KMS-11 (cell line): Measurements from ENCODE around the gene PIM1.
"Not testable (repeated sequence)": the region's sequence is repeated elsewhere in the genome, so short reads cannot be mapped to it uniquely, and the experiment has no call there.

ENCODE experiments used
- H2AFZ ChIP-seq: fragments of 200-600 bp; sonication (generic); 2 replicates; pipeline ENCODE4 v1.6.1; 2016; ENCODE audit warnings: antibody characterized with exemption, mixed run types, low read depth
- H3K27ac ChIP-seq: fragments of 200-600 bp; sonication (generic); 2 replicates; pipeline ENCODE4 v1.6.1; 2016; ENCODE audit warnings: mild to moderate bottlenecking, mixed run types
- H3K27me3 ChIP-seq: fragments of 200-600 bp; sonication (generic); 2 replicates; pipeline ENCODE4 v1.6.1; 2017; ENCODE audit warnings: mild to moderate bottlenecking, low read depth, mixed run types, moderate library complexity; ENCODE audit not compliant: insufficient read depth
- H3K36me3 ChIP-seq: fragments of 200-600 bp; sonication (generic); 2 replicates; pipeline ENCODE4 v1.6.1; 2017; ENCODE audit warnings: mild to moderate bottlenecking, mixed run types; ENCODE audit not compliant: insufficient read depth
- H3K4me1 ChIP-seq: fragments of 200-600 bp; sonication (generic); 2 replicates; pipeline ENCODE4 v1.6.1; 2016; ENCODE audit warnings: mild to moderate bottlenecking, low read depth, mixed run types; ENCODE audit not compliant: poor library complexity, severe bottlenecking
- H3K4me2 ChIP-seq: fragments of 200-600 bp; sonication (generic); 2 replicates; pipeline ENCODE4 v1.7.0; 2016; ENCODE audit warnings: mild to moderate bottlenecking, mixed run types
- H3K4me3 ChIP-seq: fragments of 200-600 bp; sonication (generic); IDR thresholded peaks from 2 replicates; pipeline ENCODE4 v1.6.1; 2017; ENCODE audit warnings: low read depth, low read length, mixed read lengths; ENCODE audit not compliant: insufficient read depth
- H3K79me2 ChIP-seq: fragments of 200-600 bp; sonication (generic); 2 replicates; pipeline ENCODE4 v1.6.1; 2016; ENCODE audit warnings: low read depth, mixed run types; ENCODE audit not compliant: insufficient read depth
- H3K9ac ChIP-seq: fragments of 200-600 bp; sonication (generic); 2 replicates; pipeline ENCODE4 v1.6.1; 2016; ENCODE audit warnings: mild to moderate bottlenecking, mixed run types
- H4K20me1 ChIP-seq: fragments of 200-600 bp; sonication (generic); 2 replicates; pipeline ENCODE4 v1.6.1; 2016; ENCODE audit warnings: mild to moderate bottlenecking, mixed run types; ENCODE audit not compliant: insufficient read depth
- TF ChIP-seq, protein P1 (sequence below): fragments of 200-600 bp; sonication (generic); conservative IDR thresholded peaks from 2 replicates; pipeline ENCODE4 v1.6.1; 2017; ENCODE audit warnings: low read depth, mild to moderate bottlenecking, antibody characterized with exemption, low read length, moderate library complexity, mixed read lengths

The PIM1 gene

DNA sequence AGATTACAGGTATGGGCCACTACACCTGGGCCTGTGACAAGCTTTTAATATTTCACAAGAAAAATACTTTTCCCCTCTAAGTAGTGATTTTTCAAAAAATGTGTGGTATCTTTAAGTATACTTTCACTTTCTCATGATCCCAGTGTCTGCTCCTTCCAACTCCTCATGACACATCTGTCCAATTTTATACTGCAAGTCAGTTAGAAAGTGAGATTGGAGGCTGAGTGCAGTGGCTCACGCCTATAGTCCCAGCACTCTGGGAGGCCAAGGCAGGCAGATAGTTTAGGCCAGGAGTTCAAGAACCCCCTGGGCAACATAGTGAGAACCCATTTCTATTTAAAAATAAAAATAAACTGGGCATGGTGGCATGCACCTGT is 20.2 kb downstream of the PIM1 start:
- TF ChIP-seq, protein P1, sequence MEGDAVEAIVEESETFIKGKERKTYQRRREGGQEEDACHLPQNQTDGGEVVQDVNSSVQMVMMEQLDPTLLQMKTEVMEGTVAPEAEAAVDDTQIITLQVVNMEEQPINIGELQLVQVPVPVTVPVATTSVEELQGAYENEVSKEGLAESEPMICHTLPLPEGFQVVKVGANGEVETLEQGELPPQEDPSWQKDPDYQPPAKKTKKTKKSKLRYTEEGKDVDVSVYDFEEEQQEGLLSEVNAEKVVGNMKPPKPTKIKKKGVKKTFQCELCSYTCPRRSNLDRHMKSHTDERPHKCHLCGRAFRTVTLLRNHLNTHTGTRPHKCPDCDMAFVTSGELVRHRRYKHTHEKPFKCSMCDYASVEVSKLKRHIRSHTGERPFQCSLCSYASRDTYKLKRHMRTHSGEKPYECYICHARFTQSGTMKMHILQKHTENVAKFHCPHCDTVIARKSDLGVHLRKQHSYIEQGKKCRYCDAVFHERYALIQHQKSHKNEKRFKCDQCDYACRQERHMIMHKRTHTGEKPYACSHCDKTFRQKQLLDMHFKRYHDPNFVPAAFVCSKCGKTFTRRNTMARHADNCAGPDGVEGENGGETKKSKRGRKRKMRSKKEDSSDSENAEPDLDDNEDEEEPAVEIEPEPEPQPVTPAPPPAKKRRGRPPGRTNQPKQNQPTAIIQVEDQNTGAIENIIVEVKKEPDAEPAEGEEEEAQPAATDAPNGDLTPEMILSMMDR: no peak
- no peaks in the 10 kb centered on the region for H4K20me1 ChIP-seq
- H3K36me3 ChIP-seq: no peaks in the 10 kb centered on the region
- H3K79me2 ChIP-seq: no peaks in the 10 kb centered on the region
- H3K4me2 ChIP-seq: no peak overlapping the region
- no peak overlapping the region for H3K9ac ChIP-seq
- no peak overlapping the region for H2AFZ ChIP-seq
- H3K4me3 ChIP-seq: no peak overlapping the region
- H3K27me3 ChIP-seq: no peaks in the 10 kb centered on the region
- no peaks in the 10 kb centered on the region for H3K4me1 ChIP-seq
- H3K27ac ChIP-seq: no peak overlapping the region

DNA sequence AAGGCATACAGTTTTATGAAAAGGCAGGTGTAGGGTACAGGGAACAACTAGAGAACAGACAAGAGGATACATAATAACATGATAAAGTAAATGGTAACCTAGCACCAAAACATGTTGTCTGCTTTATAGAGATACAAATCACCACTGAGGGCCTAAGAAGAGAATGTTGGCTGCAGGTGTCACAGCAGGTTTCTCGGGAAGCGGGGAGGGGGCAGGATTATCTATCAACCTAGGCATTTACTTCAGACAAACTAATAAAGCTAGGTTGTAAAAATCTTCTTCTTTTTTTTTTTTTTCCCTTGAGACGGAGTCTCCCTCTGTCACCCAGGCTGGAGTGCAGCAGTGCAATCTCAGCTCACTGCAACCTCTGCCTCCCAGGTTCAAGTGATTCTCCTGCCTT is 22.7 kb downstream of the PIM1 start:
- no peaks in the 10 kb centered on the region for H3K4me1 ChIP-seq
- no peaks in the 10 kb centered on the region for H3K27me3 ChIP-seq
- no peak overlapping the region for H3K9ac ChIP-seq
- no peak overlapping the region for H2AFZ ChIP-seq
- H3K27ac ChIP-seq: no peak overlapping the region
- no peaks in the 10 kb centered on the region for H3K79me2 ChIP-seq
- H3K4me2 ChIP-seq: no peak overlapping the region
- TF ChIP-seq, protein P1: no peak
- no peaks in the 10 kb centered on the region for H3K36me3 ChIP-seq
- H4K20me1 ChIP-seq: no peaks in the 10 kb centered on the region
- no peak overlapping the region for H3K4me3 ChIP-seq

DNA sequence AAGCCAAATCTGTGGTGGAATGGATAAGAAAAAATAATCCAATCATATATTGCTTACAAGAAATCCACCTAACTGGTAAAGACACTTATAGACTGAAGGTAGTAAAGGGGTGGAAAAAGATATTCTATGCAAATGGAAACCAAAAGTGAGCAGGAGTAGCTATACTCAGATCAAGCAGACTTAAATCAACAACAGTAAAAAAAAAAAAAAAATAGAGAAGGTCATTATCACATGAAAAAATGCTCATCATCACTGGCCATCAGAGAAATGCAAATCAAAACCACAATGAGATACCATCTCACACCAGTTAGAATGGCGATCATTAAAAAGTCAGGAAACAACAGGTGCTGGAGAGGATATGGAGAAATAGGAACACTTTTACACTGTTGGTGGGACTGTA is 24.9 kb downstream of the PIM1 start:
- not testable (repeated sequence) for H3K27ac ChIP-seq

DNA sequence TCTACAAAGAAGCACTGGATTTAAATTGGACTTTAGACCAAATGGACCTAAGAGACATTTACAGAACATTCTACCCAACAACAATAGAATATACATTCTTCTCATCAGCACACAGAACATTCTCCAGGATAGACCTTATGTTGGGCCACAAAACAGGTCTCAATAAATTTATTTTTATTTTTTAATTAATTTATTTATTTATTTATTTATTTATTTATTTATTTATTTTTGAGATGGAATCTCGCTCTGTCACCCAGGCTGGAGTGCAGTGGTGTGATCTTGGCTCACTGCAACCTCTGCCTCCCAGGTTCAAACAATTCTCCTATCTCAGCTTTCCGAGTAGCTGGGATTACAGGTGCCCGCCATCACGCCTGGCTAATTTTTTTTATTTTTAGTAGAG is 26.5 kb downstream of the PIM1 start:
- not testable (repeated sequence) for H3K4me1 ChIP-seq, H3K79me2 ChIP-seq

More for the DNA sequence above, 24.9 kb downstream of the PIM1 start:
- not testable (repeated sequence) for H3K9ac ChIP-seq, H3K27me3 ChIP-seq, H3K79me2 ChIP-seq, H4K20me1 ChIP-seq, H3K4me1 ChIP-seq, H3K36me3 ChIP-seq, H3K4me3 ChIP-seq, H2AFZ ChIP-seq, H3K4me2 ChIP-seq

DNA sequence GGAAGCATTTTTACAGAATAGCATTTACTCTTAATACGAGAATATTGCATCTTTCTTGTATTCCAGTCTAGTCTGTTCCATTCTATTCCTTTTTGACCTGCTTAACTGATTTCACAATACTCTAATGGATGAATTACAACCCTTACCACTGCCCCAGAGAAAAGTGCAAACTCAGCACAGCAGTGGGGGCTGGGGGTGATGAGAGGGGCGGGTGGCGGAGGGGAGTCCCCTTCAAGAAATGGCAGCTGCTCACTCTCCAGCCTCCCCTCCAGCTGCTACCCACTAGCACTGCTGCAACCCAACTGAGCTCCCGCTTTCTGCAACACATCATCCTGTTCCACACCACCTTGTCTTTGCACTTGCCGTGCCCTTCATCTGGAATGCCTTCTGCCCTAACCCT is 30.1 kb downstream of the PIM1 start:
- no peak overlapping the region for H2AFZ ChIP-seq
- no peak overlapping the region for H3K9ac ChIP-seq
- no peak overlapping the region for H3K27ac ChIP-seq
- no peak overlapping the region for H3K4me3 ChIP-seq
- TF ChIP-seq, protein P1: no peak
- H3K79me2 ChIP-seq: no peaks in the 10 kb centered on the region
- H3K27me3 ChIP-seq: no peaks in the 10 kb centered on the region
- H3K4me2 ChIP-seq: no peak overlapping the region
- no peaks in the 10 kb centered on the region for H3K4me1 ChIP-seq
- no peaks in the 10 kb centered on the region for H4K20me1 ChIP-seq
- no peaks in the 10 kb centered on the region for H3K36me3 ChIP-seq

More for the DNA sequence above, 26.5 kb downstream of the PIM1 start:
- not testable (repeated sequence) for H4K20me1 ChIP-seq, H3K4me3 ChIP-seq, H2AFZ ChIP-seq, H3K4me2 ChIP-seq, H3K36me3 ChIP-seq, H3K27me3 ChIP-seq, H3K27ac ChIP-seq, H3K9ac ChIP-seq
